Germinal center (tissue), 1 donor: ENCODE results near the gene EXOC4.

Experiments
- DNase-seq: peaks from one replicate; pipeline ENCODE4 v3.0.0; 2012; ENCODE audit warnings: mixed read lengths, low spot score

Gene EXOC4

DNA sequence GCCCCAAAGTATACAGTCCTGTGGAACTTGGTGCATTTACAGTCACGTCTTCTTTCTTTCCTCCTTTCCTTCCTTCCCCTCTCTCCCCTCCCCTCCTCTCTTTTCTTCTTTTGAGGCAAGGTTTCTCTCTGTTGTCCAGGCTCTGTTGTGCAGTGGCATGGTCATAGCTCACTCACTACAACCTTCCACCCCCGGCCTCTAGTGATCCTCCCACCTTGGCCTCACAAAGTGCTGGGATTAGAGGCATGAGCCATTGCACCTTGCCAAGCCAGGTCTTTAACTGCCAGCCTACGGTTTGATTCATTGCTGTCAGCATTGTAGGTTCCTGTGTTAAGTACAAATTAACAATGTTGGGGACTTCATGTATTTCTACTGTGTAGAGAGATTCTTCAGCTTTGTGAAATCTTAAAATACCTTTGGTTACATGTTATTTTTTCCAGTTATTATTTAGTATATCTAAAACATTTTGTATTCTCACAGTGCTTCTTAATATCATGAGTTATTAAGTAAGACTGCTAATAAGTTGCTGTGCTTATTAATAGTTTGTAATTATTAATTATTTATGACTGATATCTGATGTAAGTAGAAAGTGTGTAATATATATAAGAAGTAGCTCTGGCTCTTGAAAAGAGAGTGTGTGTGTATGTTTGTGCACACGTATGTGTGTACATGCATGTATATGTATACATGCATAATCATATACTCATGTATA is 320.8 kb downstream of the EXOC4 start:
- no peak for DNase-seq

DNA sequence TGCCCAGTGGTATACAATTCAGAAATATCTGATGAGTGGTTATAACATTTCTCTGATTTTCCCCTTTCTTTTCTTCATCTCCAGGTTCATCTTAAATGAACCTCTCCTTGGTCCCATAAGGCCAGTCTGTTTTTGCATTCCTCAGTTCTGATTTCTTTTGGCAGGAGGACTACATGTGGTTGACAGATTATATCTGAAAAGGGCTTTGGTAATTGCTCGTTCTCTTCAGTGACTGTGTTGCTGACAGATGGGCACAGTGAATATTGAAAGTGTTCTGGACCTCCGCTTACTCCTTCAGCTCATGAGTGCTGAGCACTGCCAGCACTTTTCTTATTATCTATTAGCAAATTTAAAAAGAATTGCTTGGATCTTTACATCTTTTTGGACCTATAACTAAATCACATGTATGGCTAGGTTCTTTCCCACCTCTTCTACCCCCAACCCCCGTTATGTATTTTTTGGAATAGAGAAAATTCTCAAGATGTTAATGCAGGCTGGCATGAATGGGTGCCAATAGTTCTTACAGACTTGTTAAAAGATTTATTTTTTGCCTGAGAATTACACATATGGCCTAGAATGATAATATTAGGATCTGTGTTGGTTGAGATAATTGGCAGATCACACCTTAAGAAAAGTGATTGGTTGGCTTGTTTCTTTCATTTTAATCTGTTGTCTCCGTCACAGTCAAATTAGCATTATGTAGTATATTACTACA is 323.0 kb downstream of the EXOC4 start:
- DNase-seq, result no peak

DNA sequence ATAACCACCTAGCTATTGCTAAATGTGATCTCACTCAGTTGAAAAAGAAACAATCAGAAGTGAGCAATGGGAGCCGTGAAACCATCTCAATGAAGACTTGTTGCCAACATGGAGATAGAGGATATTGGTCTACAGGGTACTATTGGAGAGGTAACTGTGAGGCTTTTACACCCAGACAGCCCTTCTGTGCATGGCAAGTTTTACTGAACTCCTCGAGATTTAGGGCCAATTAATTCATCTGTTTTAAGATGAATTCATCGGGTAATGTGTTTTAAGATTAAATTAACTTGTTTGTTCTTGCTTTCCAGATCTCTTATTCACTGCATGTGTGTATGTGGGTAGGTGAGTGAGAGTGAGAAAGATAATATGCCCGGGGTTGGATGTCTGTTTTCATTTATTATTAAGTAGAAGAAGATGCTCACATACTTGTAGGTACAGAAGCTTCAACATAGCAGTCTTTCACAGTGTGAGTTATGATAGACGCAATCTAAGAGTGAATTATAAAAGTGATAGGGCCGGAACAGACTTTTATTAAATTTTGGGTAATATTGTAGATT is 323.8 kb downstream of the EXOC4 start:
- no peak for DNase-seq

DNA sequence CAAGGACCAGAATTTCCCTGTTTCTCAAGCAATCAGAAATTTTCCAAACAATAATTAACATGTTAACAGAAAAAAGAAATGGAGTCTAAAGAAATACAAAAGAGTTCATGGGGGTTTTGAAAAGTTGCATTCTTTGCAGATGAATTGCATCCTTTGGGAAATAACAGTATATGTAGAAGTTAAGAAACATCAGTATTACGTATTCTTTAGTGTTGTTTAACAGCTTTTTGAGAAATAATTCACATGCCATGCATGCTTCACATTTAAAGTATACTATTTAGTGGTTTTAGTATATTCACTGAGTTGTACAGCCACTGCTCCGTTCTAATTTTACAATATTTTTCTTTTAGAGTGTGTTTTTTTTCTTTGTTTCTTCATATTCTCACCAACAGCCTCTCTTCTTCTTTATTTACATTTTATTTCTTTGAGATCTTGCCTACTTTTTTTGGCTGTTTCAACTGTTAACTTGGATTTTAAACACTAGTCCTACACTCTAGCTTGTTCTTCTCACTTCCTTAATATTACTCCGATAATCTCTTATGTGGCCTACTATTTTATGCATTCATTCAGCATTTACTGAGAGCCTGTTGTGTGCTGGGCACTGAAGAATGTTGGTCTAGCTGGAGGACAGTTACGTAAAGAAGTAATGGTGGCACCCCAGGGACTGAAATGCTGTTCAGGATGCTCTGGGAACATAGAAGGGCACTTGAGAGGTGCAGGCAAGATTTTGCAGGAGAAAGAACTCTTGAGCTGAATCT is 330.1 kb downstream of the EXOC4 start:
- DNase-seq, result no peak

DNA sequence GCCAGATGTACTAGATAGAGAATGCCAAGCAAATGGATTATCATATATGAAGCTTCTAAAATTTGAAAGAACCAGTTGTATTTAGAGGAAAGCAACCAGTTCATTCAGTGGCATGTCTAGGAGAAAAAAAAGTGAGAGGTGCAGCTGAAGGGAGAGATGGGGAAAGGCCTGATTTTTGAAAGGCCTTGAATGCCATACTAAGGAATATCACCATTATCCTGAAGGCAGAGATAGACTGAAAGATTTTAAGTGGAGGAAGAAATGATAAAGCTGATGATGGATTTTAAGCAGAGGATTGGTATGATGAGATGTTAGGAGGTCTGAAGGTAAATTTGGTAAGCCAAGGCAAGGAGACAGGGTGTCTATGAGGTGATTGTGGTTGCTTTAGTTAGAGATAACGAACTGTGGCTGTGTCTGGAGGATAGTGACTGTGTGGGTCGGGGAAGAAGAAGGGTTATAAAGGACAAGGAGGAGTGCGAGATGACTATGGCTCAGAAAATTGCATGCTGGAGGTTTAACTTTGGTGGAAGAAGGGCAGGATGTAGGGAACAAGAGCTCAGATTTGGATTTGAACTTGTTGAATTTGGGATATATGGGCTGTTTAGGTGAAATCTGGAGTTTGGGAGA is 330.8 kb downstream of the EXOC4 start:
- no peak for DNase-seq

DNA sequence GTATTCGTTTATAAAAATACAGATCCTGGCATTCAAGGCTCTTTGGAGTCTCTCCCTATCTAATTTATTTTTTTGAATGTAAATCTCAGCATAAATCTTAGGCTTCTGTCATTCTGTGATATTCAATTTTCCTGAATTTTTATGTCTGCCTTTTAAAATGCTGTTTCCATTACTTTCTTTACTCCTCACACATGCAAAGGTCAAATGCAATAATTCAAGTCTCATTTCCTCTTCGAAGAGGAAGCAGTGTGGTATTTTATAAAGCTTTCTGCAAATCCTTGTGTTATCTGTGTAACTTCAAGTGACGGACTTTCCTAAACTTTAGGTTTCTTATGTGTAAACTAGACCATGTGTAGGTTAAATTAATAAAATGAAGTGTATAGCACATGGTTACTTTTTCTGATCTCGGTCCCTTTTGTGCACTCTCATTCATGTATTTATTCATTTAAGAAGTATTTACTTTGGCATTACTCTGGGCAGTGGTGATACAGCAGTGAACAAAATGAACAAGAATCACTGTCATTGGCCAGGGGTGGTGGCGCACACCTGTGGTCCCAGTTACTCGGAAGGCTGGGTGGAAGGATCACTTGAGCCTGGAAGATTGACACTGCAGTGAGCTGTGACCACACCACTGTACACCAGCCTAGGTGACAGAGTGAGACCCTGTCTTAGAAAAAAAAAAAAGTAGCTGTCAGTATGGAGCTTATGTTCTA is 332.2 kb downstream of the EXOC4 start:
- DNase-seq, result no peak

DNA sequence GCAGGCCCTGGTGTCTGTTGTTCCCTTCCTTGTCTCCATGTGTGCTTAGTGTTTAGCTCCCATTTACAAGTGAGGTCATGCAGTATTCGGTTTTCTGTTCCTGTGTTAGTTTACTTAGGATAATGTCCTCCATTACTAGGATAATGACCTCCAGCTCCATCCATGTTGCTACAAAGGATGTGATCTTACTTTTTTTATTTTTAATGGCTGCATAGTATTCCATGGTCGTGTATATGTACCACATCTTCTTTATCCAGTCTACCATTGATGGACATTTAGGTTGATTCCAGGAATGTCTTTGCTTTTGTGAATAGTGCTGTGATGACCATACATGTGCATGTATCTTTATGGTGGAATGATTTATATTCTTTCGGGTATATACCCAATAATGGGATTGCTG is 333.4 kb downstream of the EXOC4 start:
- no peak for DNase-seq

DNA sequence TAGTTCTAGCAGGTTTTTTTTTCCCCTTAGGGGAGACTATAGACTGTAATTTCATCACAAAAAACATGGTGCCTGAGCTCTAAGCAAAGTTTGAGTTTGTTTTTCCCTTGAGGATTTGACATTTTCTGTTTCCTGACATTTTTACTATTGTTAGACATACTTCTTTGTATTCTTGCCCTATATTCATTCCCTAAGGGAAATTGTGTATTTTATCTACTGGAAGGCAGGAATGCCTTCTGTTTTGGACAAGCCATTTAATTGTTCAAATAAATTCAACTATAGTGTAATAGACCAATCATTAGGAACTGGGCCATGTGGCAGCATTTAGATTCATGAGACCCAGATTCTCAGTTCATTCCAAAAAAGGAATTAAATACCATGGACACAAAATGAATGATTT is 335.0 kb downstream of the EXOC4 start:
- DNase-seq, result no peak

DNA sequence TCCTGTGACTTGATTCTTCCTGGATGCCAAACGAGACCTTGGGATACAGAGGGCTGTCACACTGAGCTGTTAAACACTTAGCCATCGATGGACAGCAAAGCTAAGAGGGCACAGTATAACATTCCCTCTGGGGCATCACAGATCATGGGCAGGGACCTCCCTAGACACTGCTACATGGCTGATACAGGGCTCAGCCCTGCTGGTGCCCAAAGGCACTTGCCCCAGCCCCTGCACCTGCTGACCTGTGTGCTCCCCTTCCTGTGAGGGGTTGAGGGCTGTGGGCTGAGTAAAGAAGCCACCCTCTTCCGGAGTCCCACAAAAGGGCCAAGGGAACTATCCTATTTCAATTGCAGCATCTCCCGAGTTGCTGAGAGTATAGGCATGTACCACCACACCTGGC is 337.9 kb downstream of the EXOC4 start:
- DNase-seq, result no peak

DNA sequence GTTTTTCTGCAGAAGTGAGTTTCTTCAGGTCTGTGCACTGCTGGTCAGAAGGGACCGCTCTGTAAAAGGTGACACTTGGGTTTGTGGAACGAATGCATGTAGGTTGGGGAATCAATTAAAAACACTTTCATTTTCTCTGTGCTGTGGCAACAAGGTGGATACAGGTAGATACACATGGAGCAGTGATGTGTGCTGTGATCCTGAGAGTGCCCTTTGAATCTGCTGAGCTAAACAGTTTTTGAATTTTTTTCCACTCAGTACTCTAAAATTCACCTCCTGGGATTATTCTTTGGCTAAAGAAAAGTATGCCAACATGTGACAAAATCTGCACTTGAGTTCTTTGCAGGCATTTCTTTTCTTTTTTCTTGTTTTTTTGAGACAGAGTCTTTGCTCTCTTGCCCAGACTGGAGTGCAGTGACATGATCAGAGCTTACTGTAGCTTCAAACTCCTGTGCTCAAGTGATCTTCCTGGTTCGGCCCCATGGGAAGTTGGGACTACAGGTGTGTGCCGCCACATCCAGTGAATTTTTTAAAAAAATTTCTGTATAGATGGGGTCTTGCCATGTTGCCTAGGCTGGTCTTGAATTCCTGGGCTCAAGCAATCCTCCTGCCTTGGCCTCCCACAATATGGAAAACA is 338.9 kb downstream of the EXOC4 start:
- no peak for DNase-seq

DNA sequence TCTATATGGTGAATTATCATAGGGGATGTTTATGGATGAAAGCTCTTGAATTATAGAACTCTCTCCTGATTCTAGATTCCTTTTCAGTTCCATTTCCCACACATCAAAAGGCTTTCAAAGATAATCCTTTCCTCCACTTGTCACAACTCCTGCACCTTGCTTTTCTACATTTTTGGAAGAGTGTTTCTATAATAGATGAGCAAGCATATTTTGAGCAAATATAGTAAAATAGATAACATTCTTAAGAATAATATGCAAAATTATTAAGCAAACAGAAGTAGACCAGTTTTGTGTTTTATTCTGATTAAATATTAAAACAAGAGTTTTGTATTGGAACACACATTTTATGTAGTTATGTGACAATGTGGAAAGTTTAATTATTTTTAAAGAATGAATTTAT is 340.7 kb downstream of the EXOC4 start:
- DNase-seq, result no peak

DNA sequence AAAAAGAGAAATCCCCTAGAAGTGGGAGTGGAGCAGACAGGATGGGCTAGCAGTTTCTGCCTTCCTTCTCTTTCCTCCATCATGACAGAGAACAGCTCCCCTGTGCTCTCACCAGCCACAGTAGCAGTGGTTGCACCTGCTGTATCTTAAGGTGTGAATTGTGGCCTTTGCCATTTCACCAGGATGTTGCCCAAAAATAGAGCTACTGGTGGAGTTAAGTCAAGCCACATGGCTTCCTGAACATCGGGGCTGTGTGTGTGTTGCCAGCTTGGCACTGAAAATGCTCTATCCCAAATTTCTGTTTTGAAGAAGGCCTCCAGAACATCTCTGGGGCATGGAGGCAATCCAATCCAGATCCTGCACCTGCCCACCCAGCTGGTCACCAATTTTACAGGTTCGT is 348.7 kb downstream of the EXOC4 start:
- DNase-seq, result no peak

DNA sequence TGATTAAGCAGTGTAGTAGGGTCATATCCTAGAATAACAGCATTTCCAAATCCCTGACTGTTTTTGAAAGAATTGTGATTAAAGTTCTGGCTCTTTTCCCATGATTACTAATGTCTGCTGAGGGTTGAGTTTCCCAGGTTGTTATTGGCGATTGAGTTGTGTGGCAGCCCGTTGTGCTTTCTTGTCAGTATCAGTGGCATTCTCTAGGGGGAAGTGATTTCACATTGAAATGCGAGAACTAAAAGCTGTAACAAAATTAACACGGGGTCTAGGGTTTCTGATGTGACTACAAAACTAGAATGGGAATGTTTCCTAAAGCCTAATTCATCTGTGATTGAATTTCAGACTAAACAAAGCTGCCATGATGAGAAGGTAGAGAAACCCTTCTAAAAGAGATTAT is 349.4 kb downstream of the EXOC4 start:
- no peak for DNase-seq

DNA sequence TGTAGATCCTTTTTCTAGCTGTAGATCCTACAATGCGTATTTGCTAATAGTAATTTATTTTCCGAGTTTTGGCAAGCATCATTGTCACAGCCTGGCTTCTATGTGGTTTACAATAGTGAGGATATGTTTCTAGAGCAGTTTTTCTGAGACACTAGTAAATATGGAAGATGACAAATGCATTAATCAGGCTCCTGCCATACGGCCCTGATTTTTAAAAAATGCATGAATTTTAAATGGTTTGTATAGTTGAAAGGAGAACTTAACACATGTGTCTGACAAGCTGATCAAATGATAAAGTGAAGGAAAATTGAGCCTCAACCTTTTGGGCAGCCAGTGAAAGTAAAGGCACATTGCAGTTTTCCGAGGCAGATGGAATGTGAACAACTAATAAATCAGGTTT is 354.1 kb downstream of the EXOC4 start:
- DNase-seq, result no peak

DNA sequence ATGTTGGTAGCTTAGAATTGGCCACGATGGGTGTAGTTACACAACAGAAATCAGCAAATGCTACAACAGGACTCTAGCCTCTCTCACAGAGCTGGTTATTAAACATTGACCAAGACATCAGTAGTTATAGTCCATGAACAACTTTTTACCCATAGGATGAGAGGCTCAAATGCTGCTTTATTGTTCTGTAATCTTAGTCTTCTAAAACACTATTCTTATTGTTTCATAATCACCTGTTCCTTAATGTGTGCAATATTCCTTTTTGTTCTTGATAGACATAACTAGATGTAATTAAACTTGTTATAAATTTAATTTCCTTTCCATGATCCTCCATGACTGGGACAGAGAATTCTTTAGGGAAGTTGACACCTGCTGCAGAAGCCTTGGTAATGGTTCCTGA is 356.9 kb downstream of the EXOC4 start:
- no peak for DNase-seq

DNA sequence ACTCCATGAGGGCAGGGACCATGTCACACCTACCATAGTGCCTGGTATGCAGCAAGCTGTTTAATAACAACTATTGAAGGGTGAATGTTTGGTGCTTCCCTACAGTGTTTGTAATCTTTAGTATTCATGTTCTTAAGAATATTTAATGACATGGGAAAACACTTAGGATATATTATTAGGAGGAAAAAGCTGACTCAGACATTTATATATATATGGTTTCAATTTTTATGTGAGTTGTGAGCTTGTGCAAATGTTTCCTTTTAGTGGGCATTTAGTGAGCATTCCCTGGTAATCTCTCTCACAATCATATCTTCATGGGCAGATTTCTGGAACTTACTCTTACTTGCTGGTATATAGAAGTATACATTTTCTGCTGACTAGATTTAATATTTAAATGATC is 359.1 kb downstream of the EXOC4 start:
- DNase-seq, result no peak

DNA sequence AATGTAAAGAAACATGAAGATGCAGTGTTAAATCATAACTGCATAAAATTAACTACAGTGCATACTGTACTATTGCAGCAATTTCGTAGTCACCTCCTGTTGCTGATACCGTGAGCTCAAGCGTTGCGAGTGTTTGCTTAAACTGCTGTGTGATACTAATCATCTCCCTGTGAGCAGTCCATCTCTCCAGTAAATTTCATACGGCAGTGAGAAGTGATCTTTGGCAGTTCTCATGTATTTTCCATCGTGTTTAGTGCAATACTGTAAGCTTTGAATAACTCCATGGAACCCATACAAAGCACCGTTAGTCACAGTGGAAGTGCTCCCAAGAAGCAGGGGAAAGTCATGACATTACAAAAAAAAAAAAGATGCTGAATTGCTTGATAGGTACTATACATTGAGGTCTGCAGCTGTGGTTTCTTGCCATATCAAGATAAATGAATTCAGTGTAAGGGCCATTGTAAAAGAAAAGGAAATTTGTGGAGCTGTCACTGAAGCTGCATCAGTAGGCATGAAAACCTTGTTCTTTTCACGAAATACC is 360.4 kb downstream of the EXOC4 start:
- no peak for DNase-seq

DNA sequence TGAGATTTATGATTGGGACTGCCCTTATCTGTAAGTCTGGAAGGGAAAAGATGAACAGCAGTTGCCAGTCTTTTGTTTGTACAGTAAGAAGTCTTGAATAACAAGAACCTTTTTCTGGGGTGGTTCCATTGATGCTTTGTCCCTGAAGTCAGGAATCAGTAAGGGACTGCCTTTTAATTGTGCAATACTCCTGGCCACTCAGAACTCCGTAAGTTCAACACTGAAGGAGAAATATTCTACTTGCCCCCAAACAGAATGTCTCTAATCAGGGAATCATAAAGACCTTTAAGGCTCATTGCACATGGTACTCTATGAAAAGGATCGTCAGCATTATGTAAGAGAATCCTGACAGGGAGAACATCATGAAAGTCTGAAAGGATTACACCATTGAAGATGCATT is 361.4 kb downstream of the EXOC4 start:
- DNase-seq, result no peak

DNA sequence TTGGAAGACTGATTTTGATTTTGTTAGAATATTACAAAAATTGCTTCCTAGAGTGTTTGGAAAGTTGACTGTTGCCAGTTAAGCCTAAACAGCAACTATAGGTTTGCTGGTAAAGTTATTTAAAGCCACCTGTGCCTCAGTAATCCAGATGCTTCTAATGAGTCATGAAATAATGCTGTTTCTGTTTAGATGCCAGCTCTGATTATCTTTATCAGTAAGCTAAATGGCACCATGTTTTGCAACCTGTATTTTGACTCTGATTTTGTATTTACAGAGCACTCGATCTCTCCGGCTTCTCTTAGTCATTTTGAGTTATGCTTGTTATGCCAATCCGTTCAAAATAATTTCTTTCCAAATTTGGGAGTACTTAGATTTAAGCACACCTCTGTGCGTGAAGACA is 366.1 kb downstream of the EXOC4 start:
- no peak for DNase-seq

DNA sequence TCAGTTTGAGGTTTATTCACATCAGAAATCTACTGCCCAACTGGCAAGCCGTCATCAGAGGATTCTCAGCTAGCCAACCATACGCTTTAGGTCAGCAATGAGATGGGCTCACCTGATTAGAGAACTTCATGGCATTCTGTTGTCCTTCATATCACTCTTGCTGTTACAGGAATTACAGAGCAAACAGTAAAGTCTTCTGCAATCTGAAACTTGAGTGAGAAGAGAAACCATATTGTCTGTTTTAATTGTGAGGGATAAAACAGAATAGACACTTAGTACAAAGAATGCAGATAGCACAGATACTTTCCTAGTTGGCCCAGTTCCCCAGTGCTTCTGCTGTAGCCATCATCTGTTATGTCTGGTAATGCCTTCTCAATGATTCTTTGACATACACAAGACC is 366.6 kb downstream of the EXOC4 start:
- no peak for DNase-seq

DNA sequence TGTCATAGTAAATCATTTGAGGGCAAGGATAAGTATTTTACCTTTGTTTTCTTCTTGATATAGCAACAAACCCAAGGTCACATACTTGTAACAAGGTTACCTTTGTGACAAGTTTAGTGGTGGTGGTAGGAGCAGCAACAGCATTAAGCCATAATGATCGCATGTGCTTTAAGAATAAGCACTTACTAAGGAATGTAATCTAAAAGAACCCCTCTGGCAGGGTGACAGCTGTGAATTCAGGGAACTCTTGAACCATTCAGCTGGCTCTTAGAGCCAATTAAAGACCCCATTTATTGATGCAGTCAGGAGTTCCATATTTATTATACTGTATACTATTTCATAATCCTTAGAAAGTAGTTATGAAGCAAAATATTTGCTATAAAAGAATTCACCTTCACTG is 370.8 kb downstream of the EXOC4 start:
- no peak for DNase-seq
